Activated T-helper 1 cell treated with anti-CD3 and anti-CD28 coated beads, Interleukin-12 subunit alpha, Interleukin-12 subunit beta, Interleukin-2, Interleukin-4 antibody, amounts not matched to agents 30 ng/mL and 10 ng/mL and 1 ng/mL, durations not matched to agents 14 hours and 24 hours and 36 hours (primary cell): ENCODE data around the gene IL3. TPM values are rescaled to one million over a fixed set of nuclear protein-coding genes. Genes with fewer than 3 reads are reported as not detected.

Experiments used
- DNase-seq: peaks from one replicate; pipeline ENCODE4 v3.0.0; 2021; ENCODE audit warnings: low spot score
- H3K27ac Mint-ChIP-seq: one replicate; pipeline ENCODE4 v1.8.0; 2021; ENCODE audit warnings: mild to moderate bottlenecking, mixed read lengths
- H3K27me3 Mint-ChIP-seq: one replicate; pipeline ENCODE4 v1.8.0; 2022; ENCODE audit warnings: mild to moderate bottlenecking, moderate library complexity, mixed read lengths; ENCODE audit not compliant: insufficient read depth
- H3K36me3 Mint-ChIP-seq: one replicate; pipeline ENCODE4 v1.8.0; 2021; ENCODE audit warnings: low read depth, mixed read lengths
- H3K4me1 Mint-ChIP-seq: one replicate; pipeline ENCODE4 v1.8.0; 2021; ENCODE audit warnings: low read depth, mixed read lengths
- H3K4me3 Mint-ChIP-seq: one replicate; pipeline ENCODE4 v1.8.0; 2021; ENCODE audit warnings: mild to moderate bottlenecking, moderate library complexity, mixed read lengths
- H3K9me3 Mint-ChIP-seq: one replicate; pipeline ENCODE4 v1.8.0; 2021; ENCODE audit warnings: mixed read lengths
- intact Hi-C: fragments of 100-400 bp; cut with micrococcal nuclease; formaldehyde crosslinking; loops from one replicate; pipeline ENCODE4 v1.15.1; 2024
- total RNA-seq: library from RNA; stranded (reverse); gene quantifications from 2 replicates; pipeline ENCODE4 v1.2.3, GENCODE V29; 2022

The IL3 gene
- total RNA-seq, 1 donor from 2014 or later, result 98.5 TPM

- H3K9me3 Mint-ChIP-seq, result peaks cover 17% of the 10 kb centered on the region
- peaks cover 31% of the 10 kb centered on the region for H3K27me3 Mint-ChIP-seq
- H3K4me1 Mint-ChIP-seq, result no peaks in the 10 kb centered on the region
- DNase-seq, result no peak
- H3K36me3 Mint-ChIP-seq, result peaks cover 4% of the 10 kb centered on the region
- intact Hi-C loops, result no loop called here
- no peak overlapping the region for H3K4me3 Mint-ChIP-seq
- no peak overlapping the region for H3K27ac Mint-ChIP-seq
These were observed 29.8 kb upstream of the IL3 start for GRCh38 chr5:132030610-132031009.

DNA sequence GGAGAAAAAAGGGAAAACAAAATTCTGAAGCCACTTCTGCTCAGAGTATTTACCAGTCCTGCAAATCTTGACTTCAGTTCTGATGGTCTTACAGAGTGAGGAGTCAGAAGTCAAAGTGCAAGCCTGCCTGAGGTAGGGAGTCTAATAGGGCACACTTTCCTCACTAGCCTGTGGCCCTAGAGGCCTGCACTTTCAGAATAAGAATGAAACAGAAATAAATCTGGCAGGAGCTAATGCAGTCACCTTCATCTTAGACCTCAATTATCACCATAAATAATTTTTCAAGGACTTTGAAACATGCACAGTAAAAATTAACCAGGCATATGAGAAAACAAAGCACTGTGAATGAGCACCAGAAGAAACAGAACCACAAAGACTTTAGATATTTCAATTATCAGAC is 28.3 kb upstream of the IL3 start:
- intact Hi-C loops, result no loop called here
- peaks cover 39% of the 10 kb centered on the region for H3K27me3 Mint-ChIP-seq
- H3K27ac Mint-ChIP-seq, result no peak overlapping the region
- peaks cover 17% of the 10 kb centered on the region for H3K9me3 Mint-ChIP-seq
- peaks cover 4% of the 10 kb centered on the region for H3K36me3 Mint-ChIP-seq
- H3K4me1 Mint-ChIP-seq, result peaks cover 9% of the 10 kb centered on the region
- DNase-seq, result no peak
- H3K4me3 Mint-ChIP-seq, result no peak overlapping the region

DNA sequence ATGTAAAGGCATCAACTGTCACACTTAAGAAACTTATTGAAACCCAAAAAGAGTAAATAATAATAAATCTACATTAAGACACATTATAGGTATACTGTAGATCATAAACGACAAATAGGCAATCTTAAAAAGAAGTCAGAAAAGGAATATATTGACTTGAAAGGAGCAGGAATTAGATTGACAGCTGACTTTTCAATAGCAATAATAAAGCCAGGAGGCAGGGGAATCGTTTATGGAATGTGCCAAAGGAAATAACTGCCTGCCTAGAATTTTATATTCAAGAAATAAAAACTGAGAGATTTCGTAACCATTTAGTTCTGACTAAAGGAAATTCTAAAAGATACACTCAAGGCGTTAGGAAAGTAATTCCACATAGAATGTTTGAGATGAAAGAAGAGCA is 27.3 kb upstream of the IL3 start:
- DNase-seq, result no peak
- H3K4me1 Mint-ChIP-seq, result peaks cover 18% of the 10 kb centered on the region
- H3K4me3 Mint-ChIP-seq, result no peak overlapping the region
- H3K27ac Mint-ChIP-seq, result no peak overlapping the region
- peaks cover 42% of the 10 kb centered on the region for H3K27me3 Mint-ChIP-seq
- intact Hi-C loops, result no loop called here
- peaks cover 4% of the 10 kb centered on the region for H3K36me3 Mint-ChIP-seq
- peaks cover 22% of the 10 kb centered on the region for H3K9me3 Mint-ChIP-seq

DNA sequence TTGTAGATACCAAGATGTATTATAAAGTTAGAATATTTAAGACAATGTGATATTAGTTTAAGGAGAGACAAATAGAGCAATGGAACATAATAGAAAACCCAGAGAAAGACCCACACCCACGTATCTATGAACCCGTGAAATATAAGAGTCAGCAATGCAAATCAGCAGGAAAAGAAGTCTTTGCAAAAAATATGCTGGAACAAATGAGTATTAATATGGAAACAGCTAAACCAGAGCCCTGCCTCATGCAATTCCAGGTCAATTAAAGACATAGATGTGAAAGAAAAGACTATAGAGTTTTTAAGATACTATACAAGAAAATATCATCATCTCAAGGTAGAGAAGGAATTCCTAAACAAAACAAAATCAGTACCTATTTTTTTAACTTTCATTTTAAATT is 23.1 kb upstream of the IL3 start:
- peak overlapping the region; percentile 42 for H3K27ac Mint-ChIP-seq
- intact Hi-C loops, result loop anchor here (1.0 kb wide), 1 partner anchor 17 kb away; no protein-coding TSS in a partner anchor
- DNase-seq, result no peak
- H3K4me1 Mint-ChIP-seq, result peaks cover 30% of the 10 kb centered on the region
- H3K9me3 Mint-ChIP-seq, result peaks cover 37% of the 10 kb centered on the region
- H3K4me3 Mint-ChIP-seq, result no peak overlapping the region
- peaks cover 55% of the 10 kb centered on the region for H3K27me3 Mint-ChIP-seq
- H3K36me3 Mint-ChIP-seq, result peaks cover 7% of the 10 kb centered on the region

DNA sequence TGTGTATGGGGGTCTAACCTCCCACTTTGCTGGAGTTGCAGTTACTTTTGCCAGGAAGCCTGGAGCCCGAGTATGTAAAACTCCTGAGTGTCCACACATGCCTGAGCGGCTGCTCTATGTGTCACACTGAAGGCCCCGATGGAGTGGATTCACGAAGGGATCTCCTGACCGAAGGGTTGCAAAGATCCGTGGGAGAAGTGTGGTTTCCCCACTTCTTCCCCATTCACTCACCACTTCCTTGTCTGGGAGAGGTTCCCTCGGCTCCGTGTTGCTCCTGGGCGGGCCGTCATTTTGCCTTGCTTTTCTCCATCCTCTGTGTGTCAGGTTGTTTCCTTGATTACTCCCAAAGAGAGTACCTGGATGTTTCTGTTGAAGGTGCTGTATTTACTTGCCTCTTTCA is 16.2 kb upstream of the IL3 start:
- intact Hi-C loops, result no loop called here
- H3K4me1 Mint-ChIP-seq, result peaks cover 10% of the 10 kb centered on the region
- no peak overlapping the region for H3K4me3 Mint-ChIP-seq
- H3K27me3 Mint-ChIP-seq, result peaks cover 48% of the 10 kb centered on the region
- H3K9me3 Mint-ChIP-seq, result peaks cover 8% of the 10 kb centered on the region
- peaks cover 4% of the 10 kb centered on the region for H3K36me3 Mint-ChIP-seq
- H3K27ac Mint-ChIP-seq, result peak overlapping the region; percentile 32
- DNase-seq, result no peak

DNA sequence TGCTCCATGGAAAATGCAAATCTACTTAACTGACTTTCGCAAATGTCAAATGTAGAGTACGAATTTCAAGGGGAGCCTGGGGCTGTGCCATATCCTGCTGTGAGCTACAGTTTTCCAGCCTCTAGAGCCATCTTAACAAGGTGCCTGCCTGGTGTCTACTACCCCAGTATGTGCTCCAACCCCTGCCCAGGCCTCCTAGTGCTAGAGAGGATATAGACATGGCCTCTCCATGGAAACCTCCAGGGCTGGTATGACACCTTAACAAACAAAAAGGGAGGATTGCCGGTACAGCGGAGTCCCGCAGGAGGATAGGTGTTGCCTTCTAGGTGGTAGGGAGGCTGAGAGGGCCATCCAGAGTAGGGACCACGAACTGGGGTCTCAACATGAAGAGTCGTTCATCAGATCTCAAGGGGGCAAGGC is 13.6 kb upstream of the IL3 start:
- no peaks in the 10 kb centered on the region for H3K36me3 Mint-ChIP-seq
- H3K27ac Mint-ChIP-seq, result no peak overlapping the region
- intact Hi-C loops, result loop anchor here (2.0 kb wide), 1 partner anchor 14 kb away; the partner anchor contains the start of gene IL3
- no peaks in the 10 kb centered on the region for H3K9me3 Mint-ChIP-seq
- no peak for DNase-seq
- no peak overlapping the region for H3K4me3 Mint-ChIP-seq
- H3K4me1 Mint-ChIP-seq, result peaks cover 10% of the 10 kb centered on the region
- H3K27me3 Mint-ChIP-seq, result peaks cover 43% of the 10 kb centered on the region

DNA sequence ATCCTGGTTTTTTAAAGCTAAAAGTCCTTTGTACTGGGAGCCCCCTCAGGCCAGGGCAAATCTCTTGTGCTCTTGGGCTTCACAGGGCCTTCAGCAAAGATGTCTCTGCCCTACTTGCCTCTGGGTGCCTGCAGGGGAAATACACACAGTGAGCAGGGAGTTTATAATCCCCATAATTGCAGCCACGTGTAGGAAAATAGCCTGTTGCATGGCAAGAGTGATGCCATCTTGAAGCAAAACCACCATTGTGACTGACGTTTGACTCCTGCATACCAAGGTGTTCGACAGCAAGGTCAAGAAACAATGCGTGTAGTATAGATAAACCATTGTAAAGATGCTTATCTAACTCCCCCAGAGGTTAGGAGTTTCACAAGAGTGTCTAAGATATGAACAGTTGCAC is 11.4 kb upstream of the IL3 start:
- Mint-ChIP-seq H3K4me3 (no peak overlapping the region), H3K27me3 (peaks cover 50% of the 10 kb centered on the region), H3K4me1 (peaks cover 11% of the 10 kb centered on the region), H3K36me3 (no peaks in the 10 kb centered on the region), H3K27ac (no peak overlapping the region), H3K9me3 (no peaks in the 10 kb centered on the region)
- intact Hi-C loops, result no loop called here
- no peak for DNase-seq

DNA sequence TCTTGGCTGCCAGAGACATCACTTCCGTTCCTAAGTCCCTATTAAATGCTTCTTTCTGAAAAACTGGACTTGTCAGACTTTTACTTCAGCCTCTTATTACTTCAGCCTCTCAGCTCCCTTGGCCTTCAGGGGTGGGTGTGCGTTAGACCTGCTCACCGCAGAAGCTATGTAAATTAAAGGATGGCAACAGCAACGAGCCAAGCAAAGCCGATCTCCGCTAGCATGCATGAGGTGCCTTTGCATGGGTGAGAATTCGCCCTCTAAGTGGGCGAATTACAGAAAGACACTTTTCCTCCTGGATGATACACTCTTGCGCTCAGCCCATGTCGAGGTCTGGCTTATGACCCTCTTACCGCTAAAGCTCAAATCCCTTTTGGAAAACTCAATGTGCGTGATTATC is 10.9 kb upstream of the IL3 start:
- intact Hi-C loops, result no loop called here
- no peaks in the 10 kb centered on the region for H3K9me3 Mint-ChIP-seq
- no peak for DNase-seq
- no peak overlapping the region for H3K27ac Mint-ChIP-seq
- H3K36me3 Mint-ChIP-seq, result no peaks in the 10 kb centered on the region
- no peak overlapping the region for H3K4me3 Mint-ChIP-seq
- H3K27me3 Mint-ChIP-seq, result peaks cover 48% of the 10 kb centered on the region
- peaks cover 12% of the 10 kb centered on the region for H3K4me1 Mint-ChIP-seq

GRCh38 chr5:132050136-132050535 is 10.3 kb upstream of the IL3 start:
- H3K9me3 Mint-ChIP-seq, result no peaks in the 10 kb centered on the region
- no peak overlapping the region for H3K27ac Mint-ChIP-seq
- H3K4me1 Mint-ChIP-seq, result peaks cover 17% of the 10 kb centered on the region
- H3K36me3 Mint-ChIP-seq, result no peaks in the 10 kb centered on the region
- H3K4me3 Mint-ChIP-seq, result no peak overlapping the region
- peaks cover 46% of the 10 kb centered on the region for H3K27me3 Mint-ChIP-seq
- no peak for DNase-seq
- intact Hi-C loops, result no loop called here

GRCh38 chr5:132050661-132051552 is 9.5 kb upstream of the IL3 start:
- H3K27ac Mint-ChIP-seq, result no peak overlapping the region
- H3K9me3 Mint-ChIP-seq, result no peaks in the 10 kb centered on the region
- peaks cover 45% of the 10 kb centered on the region for H3K27me3 Mint-ChIP-seq
- H3K4me1 Mint-ChIP-seq, result peaks cover 25% of the 10 kb centered on the region
- intact Hi-C loops, result no loop called here
- H3K4me3 Mint-ChIP-seq, result no peak overlapping the region
- no peaks in the 10 kb centered on the region for H3K36me3 Mint-ChIP-seq
- DNase-seq, result no peak

GRCh38 chr5:132052520-132052919 is 7.9 kb upstream of the IL3 start:
- peaks cover 40% of the 10 kb centered on the region for H3K27me3 Mint-ChIP-seq
- H3K9me3 Mint-ChIP-seq, result no peaks in the 10 kb centered on the region
- H3K27ac Mint-ChIP-seq, result no peak overlapping the region
- peaks cover 41% of the 10 kb centered on the region for H3K4me1 Mint-ChIP-seq
- no peak overlapping the region for H3K4me3 Mint-ChIP-seq
- intact Hi-C loops, result no loop called here
- H3K36me3 Mint-ChIP-seq, result no peaks in the 10 kb centered on the region
- no peak for DNase-seq

GRCh38 chr5:132053483-132053882 is 7.0 kb upstream of the IL3 start:
- Mint-ChIP-seq H3K36me3 (no peaks in the 10 kb centered on the region), H3K27ac (no peak overlapping the region), H3K27me3 (peaks cover 40% of the 10 kb centered on the region), H3K9me3 (no peaks in the 10 kb centered on the region), H3K4me3 (no peak overlapping the region), H3K4me1 (peaks cover 46% of the 10 kb centered on the region)
- intact Hi-C loops, result no loop called here
- DNase-seq, result no peak

- intact Hi-C loops, result no loop called here
- peak overlapping the region; percentile 25 for H3K27ac Mint-ChIP-seq
- peaks cover 53% of the 10 kb centered on the region for H3K4me1 Mint-ChIP-seq
These were observed 6.3 kb upstream of the IL3 start for GRCh38 chr5:132054031-132054696.

More at GRCh38 chr5:132054031-132054696, 6.3 kb upstream of the IL3 start:
- no peak for DNase-seq
- peaks cover 38% of the 10 kb centered on the region for H3K27me3 Mint-ChIP-seq
- H3K36me3 Mint-ChIP-seq, result no peaks in the 10 kb centered on the region
- H3K9me3 Mint-ChIP-seq, result no peaks in the 10 kb centered on the region
- H3K4me3 Mint-ChIP-seq, result no peak overlapping the region
